Ishikawa (cell line): ENCODE results near the gene IFNA1.

Source experiments
- RAD21 ChIP-seq: IDR thresholded peaks from 2 replicates; pipeline ENCODE4 v1.6.1; 2012; ENCODE audit warnings: low read depth
- TAF1 ChIP-seq: IDR thresholded peaks from 2 replicates; pipeline ENCODE4 v1.6.1; 2012; ENCODE audit warnings: low read depth, mild to moderate bottlenecking

- no peak for TF ChIP-seq TAF1
- no peak for TF ChIP-seq RAD21
Observed at GRCh38 chr9:21479152-21479702, 39.0 kb downstream of the IFNA1 start.
